ENCODE data around the gene LGR6.
A peak's percentile ranks its signal among the peaks of the same experiment; 100 is the strongest.
"Not testable (repeated sequence)": the region's sequence is repeated elsewhere in the genome, so short reads cannot be mapped to it uniquely, and the experiment has no call there.

The LGR6 gene

DNA sequence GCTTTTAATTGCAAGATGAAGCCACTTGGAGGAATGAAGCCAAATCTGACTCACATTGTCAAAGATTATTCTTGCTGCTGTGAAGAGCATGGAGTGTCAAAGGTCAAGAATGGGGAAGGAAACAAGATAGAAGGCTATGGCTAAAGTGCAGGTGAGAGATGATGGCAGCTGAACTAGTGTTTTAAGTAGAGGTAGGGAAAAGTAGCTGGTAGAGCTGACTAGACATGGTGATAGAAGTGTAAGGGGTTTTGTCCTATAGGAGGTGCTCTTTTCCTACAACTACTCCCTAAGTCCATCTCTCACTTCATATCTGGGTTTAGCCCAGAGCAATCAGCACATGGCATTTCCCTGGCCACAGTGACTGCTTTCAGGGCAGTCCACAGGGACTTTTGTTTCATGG, 136.3 kb downstream of the LGR6 start:
- H3K4me1 Mint-ChIP-seq: no peaks in the 10 kb centered on the region
- no peak for DNase-seq (ENCODE audit: low spot score in 2 of 2)
- no peak overlapping the region for H3K27ac Mint-ChIP-seq

DNA sequence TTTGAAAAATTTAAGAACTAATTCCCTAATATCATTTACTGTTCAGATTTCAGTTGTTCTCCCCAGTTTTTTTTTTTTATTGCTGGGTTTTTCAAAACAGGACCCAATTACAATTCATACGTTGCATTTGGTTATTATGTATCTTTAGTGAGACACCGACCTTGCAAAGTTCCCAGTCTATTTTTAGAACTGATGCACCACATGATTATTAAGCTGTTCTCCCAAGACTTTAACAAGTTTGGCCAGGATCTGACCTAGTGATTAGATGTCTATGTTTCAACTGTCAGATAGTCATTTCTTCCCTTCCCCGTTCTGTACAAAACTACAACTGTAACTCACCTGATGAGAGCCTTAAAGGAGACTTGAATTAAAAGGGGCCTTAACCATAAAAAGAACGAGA, 140.3 kb downstream of the LGR6 start:
- H3K9me3 Mint-ChIP-seq: no peaks in the 10 kb centered on the region
- peaks cover 21% of the 10 kb centered on the region for H3K36me3 Mint-ChIP-seq
- no peaks in the 10 kb centered on the region for H3K27me3 Mint-ChIP-seq
- H3K27ac Mint-ChIP-seq: no peak overlapping the region
- H3K4me1 Mint-ChIP-seq: no peaks in the 10 kb centered on the region
- ATAC-seq (ENCODE audit: low read depth) (no peak), DNase-seq (ENCODE audit: low spot score in 2 of 2) (no peak)
- H3K4me3 Mint-ChIP-seq: no peak overlapping the region

More for the DNA sequence above, 136.3 kb downstream of the LGR6 start:
- Mint-ChIP-seq H3K4me3 (no peak overlapping the region), H3K9me3 (no peaks in the 10 kb centered on the region), H3K36me3 (peaks cover 21% of the 10 kb centered on the region), H3K27me3 (no peaks in the 10 kb centered on the region)
- ATAC-seq (ENCODE audit: low read depth): no peak

DNA sequence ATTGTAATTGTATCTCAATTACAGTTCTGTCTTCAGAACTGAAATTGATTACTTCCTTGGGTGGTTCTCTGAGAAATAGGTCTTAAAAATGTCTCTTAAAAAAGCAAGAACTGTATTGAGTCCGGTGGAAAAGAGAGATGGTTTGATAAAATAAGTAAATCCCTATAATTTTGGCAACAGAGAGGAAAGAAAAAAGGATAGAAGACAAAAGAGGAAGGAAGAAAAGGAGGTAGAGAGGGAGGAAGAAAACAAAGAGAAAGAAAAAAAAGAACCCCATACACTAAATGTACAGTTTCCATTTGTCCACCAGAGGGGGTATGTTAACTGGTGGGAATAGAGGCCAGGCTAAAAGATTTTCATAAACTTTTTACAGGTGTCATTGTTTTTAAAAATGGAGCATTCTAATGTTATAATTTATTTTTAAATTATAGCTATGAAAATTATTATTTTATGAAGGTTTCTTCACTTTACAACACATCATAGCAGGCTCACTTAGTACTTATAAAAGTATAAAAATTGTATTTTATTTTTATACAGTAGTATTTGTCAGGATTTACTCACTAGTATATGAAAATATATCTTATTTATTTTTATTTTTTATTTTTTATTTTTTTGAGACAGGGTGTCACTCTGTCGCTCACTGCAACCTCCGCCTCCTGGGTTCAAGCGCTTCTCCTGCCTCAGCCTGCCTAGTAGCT, 150.2 kb downstream of the LGR6 start:
- Mint-ChIP-seq H3K9me3 (no peaks in the 10 kb centered on the region), H3K27ac (no peak overlapping the region), H3K27me3 (no peaks in the 10 kb centered on the region), H3K36me3 (no peaks in the 10 kb centered on the region), H3K4me3 (no peak overlapping the region), H3K4me1 (peaks cover 19% of the 10 kb centered on the region)
- ATAC-seq (ENCODE audit: low read depth) (no peak), DNase-seq (ENCODE audit: low spot score in 2 of 2) (peak in 1 of 2 donors; percentile 32)

DNA sequence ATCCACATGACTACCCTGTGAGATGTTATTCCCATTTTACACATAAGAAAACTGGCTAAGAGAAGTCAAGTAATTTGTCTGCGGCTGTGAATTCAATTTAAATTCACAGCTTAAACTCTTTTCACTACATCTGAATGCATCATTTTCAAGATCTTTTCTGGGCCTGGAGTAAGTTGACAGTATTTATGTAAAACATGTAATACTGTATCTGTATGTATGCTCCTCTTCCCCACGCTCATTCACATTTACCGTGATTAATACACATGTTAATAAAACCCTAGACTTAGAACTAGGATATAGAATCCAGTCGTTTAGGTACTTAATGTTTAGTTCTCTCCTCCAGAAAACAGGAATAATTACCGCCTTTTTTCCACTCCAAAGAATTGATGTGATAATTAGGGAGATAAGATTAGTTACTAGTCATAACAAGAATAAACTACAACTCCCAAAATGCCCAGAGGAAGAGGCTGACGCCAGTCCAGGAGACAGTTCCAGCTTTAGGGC, 154.5 kb downstream of the LGR6 start:
- no peaks in the 10 kb centered on the region for H3K36me3 Mint-ChIP-seq
- peak overlapping the region; percentile 100 for H3K4me3 Mint-ChIP-seq
- H3K4me1 Mint-ChIP-seq: peaks cover 20% of the 10 kb centered on the region
- no peaks in the 10 kb centered on the region for H3K9me3 Mint-ChIP-seq
- H3K27me3 Mint-ChIP-seq: no peaks in the 10 kb centered on the region
- H3K27ac Mint-ChIP-seq: peak overlapping the region; percentile 95
- DNase-seq (ENCODE audit: low spot score in 2 of 2) (no peak), ATAC-seq (ENCODE audit: low read depth) (no peak)

DNA sequence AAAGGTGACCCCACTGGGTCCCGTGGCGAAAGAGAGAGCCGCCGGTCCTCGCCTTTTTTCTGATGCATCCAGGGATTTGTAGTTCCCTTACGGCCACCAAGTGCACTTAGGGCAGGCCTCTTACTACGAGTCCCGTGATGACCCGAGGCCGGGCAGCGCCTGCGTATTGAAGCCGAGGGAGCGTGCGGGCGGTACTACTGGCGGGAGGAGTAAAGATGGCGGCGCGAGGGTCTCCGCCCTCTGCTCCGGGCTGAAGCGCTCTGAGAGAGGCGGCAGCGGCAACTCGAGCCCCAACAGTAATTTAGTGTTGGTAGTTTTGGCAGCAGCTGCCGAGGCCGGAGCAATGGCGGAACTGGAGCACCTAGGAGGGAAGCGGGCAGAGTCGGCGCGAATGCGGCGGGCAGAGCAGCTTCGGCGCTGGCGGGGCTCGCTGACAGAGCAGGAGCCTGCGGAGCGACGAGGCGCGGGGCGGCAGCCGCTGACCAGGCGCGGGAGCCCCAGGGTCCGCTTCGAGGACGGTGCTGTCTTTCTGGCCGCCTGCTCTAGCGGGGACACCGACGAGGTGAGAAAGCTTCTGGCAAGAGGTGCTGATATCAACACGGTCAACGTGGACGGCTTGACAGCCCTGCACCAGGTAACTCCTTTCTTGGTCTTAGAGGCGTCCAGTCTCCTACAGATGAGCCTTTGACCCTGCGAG, 155.1 kb downstream of the LGR6 start, which contains the start of gene PPP1R12B:
Gene PPP1R12B (plus strand): TSS at position 191 of the 697 bp plus-strand sequence. CDS start 153 bp downstream, at position 344.
- Mint-ChIP-seq H3K27me3 (no peaks in the 10 kb centered on the region), H3K27ac (peak within 1 kb of the TSS; percentile 95), H3K4me3 (peak within 1 kb of the TSS; percentile 100), H3K4me1 (peaks cover 20% of the 10 kb centered on the region), H3K9me3 (no peaks in the 10 kb centered on the region), H3K36me3 (no peaks in the 10 kb centered on the region)
- ATAC-seq (ENCODE audit: low read depth) (peak; percentile 96), DNase-seq (ENCODE audit: low spot score in 2 of 2) (peak; percentile 88 to 92)

DNA sequence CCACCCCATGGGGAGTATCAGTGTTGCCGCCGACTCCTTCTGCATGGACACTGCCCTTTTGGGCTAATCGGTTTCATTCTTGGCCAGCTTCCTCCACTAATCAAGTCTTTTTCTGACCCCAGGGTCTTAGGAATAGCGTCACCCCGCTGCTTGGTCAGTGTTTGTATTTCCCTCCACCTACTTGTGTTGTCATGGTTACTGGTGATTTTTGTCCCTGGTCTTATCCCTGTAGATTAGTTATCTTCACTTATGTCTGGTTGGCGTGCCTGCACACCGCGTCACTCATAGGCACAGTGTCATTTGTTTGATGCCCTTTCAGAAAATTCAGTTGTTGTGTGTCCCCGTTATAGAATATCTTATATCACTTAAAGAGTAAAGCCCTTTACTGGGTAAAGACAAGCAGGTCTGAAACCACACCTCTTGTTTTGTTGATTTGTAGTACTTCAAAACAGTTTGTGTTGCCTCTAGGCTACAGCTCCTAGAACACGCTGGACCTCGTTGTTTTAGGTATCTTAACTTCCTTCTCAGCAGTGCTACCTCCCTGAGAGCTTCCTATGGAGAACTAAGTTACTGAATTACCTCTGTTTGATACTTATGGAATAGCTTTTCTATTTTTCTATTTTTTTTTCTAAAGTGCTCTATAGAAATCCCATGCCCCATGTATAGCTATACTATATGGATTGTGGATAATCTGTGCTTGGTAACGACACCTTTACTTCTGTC, 155.8 kb downstream of the LGR6 start:
- no peaks in the 10 kb centered on the region for H3K27me3 Mint-ChIP-seq
- peaks cover 20% of the 10 kb centered on the region for H3K4me1 Mint-ChIP-seq
- H3K4me3 Mint-ChIP-seq: peak overlapping the region; percentile 100
- DNase-seq (ENCODE audit: low spot score in 2 of 2): no peak
- ATAC-seq (ENCODE audit: low read depth): no peak
- H3K36me3 Mint-ChIP-seq: no peaks in the 10 kb centered on the region
- peak overlapping the region; percentile 95 for H3K27ac Mint-ChIP-seq
- H3K9me3 Mint-ChIP-seq: no peaks in the 10 kb centered on the region

DNA sequence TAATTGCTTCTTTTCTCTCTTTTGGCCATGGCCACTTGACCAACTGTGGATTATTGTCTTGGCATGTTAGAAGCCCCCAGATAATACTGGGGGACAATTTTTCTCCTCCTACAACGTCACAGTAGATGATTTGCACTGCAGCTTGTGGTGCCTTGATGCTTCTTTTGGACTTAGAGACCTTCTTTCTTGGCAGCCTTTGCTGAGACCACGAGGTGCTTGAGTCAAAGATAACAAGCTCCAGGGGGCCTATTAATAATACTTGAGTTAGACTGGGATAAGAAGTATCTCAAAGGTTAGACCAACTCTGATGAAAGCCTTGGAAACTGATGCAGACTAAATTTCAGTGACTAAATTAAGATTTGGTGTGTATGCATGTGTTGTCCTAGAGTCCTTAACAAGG, 158.1 kb downstream of the LGR6 start:
- Mint-ChIP-seq H3K9me3 (no peaks in the 10 kb centered on the region), H3K4me1 (peaks cover 28% of the 10 kb centered on the region), H3K36me3 (no peaks in the 10 kb centered on the region), H3K4me3 (no peak overlapping the region), H3K27ac (no peak overlapping the region), H3K27me3 (no peaks in the 10 kb centered on the region)
- ATAC-seq (ENCODE audit: low read depth) (no peak), DNase-seq (ENCODE audit: low spot score in 2 of 2) (no peak)

DNA sequence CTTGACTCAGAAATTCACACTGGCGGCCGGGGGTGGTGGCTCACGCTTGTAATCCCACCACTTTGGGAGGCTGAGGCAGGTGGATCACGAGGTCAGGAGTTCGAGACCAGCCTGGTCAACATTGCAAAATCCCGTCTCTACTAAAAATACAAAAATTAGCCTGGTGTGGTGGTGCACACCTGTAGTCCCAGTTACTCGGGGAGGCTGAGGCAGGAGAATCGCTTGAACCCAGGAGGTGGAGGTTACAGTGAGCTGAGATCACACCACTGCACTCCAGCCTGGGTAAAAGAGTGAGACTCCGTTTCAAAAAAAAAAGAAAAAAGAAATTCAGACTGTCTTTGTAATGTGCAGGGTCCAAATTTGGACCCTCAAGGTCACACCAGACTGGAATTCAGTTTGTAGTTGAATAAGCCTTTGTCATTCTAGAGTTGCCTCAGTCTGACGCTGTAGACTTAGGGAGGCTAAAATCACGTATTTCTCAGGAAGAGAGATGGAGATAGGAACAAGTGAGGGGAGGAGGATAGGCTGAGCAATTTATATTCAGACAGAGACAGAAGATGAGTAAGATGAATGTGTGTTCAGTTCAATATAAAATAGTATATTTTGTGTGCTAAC, 159.1 kb downstream of the LGR6 start:
- not testable (repeated sequence) for H3K9me3 Mint-ChIP-seq; H3K27me3 Mint-ChIP-seq; ATAC-seq (ENCODE audit: low read depth); H3K36me3 Mint-ChIP-seq; H3K4me3 Mint-ChIP-seq; H3K27ac Mint-ChIP-seq; DNase-seq (ENCODE audit: low spot score in 2 of 2)
- H3K4me1 Mint-ChIP-seq: peaks cover 28% of the 10 kb centered on the region

DNA sequence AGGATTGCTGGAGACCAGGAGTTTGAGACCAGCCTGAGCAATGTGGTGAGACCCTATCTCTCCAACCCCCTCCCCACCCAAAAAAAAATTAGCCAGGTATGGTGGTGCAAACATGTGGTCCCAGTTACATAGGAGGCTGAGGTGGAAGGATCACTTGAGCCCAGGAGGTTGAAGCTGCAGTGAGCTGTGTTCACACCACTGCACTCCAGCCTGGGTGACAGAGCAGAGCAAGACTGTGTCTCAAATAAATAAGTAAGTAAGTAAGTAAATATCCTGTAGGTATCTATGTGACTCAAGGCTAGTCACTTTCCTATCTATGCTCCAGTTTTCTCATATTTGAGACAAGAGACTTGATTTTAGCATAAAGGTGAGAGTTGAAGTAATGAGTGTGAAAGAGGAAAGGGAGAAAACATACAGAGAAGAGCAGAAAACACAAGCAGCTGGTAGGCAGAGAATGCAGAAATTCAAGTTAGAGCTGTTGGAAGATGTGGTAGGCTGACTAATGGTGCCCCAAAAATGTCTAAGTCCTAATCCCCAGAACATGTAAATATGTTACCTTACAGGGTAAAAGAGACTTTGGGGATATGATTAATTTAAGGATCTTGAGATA, 162.4 kb downstream of the LGR6 start:
- ATAC-seq (ENCODE audit: low read depth): no peak
- H3K4me3 Mint-ChIP-seq: no peak overlapping the region

DNA sequence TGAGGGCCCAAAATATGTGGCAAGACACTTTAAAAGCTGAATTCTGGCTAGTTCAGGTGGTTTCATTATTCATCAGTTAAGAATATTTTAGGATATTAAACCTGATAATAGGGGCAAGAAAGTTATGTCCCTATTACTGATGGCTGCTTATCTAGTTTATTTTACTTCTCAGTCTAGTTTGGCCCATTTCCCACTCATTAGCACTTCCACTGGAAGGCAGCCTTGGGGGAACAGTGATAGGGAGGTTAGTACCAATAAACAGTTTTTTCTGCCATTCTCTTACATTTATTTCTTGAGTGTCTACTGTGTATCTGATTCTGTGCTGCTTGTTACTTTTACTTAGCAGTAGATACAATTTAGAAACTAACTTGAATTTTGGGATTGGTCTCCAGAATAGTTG, 163.9 kb downstream of the LGR6 start:
- Mint-ChIP-seq H3K4me1 (peaks cover 17% of the 10 kb centered on the region), H3K9me3 (no peaks in the 10 kb centered on the region), H3K27me3 (no peaks in the 10 kb centered on the region), H3K27ac (no peak overlapping the region), H3K36me3 (peaks cover 4% of the 10 kb centered on the region), H3K4me3 (no peak overlapping the region)
- no peak for ATAC-seq (ENCODE audit: low read depth)
- no peak for DNase-seq (ENCODE audit: low spot score in 2 of 2)

More for the DNA sequence above, 162.4 kb downstream of the LGR6 start:
- Mint-ChIP-seq H3K27ac (no peak overlapping the region), H3K36me3 (peaks cover 3% of the 10 kb centered on the region), H3K9me3 (no peaks in the 10 kb centered on the region), H3K27me3 (no peaks in the 10 kb centered on the region), H3K4me1 (peaks cover 9% of the 10 kb centered on the region)
- no peak for DNase-seq (ENCODE audit: low spot score in 2 of 2)

DNA sequence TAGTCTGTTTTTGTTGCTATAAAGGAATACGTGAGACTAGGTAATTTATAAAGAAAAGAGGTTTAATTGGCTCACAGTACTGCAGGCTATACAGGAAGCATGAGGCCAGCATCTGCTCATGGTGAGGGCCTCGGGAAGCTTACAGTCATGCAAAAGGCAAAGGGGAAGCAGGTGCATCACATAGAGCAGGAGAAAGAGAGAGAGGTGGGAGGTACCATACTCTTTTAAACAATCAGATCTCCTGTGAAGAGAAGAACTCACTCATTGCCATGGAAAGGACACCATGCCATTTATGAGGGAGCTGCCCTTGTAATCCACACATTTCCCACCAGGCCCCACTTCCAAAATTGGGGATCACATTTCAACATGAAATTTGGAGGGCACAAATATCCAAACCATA, 167.6 kb downstream of the LGR6 start:
- ATAC-seq (ENCODE audit: low read depth) (no peak), DNase-seq (ENCODE audit: low spot score in 2 of 2) (no peak)
- Mint-ChIP-seq H3K27me3 (no peaks in the 10 kb centered on the region), H3K27ac (no peak overlapping the region), H3K36me3 (peaks cover 4% of the 10 kb centered on the region), H3K4me3 (no peak overlapping the region), H3K9me3 (no peaks in the 10 kb centered on the region), H3K4me1 (peaks cover 7% of the 10 kb centered on the region)

DNA sequence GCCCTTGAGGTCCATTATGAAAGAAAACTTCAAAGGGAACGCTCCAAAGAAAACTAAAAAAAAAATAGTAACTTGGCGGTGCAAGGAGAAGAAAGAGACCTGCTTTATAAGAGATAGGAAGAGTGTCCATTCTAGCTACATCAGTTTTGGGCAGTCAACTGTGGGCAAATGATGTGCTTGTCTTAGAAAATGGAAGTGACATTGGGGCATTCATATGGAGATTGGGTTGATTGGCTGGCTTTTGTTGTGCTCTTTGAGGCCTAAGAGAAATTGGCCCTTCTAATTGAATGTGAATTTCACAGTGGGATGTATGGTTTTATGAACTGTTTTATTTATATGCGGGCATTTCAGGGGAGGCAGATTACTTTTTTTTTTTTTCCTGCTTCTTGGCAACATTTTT, 168.1 kb downstream of the LGR6 start:
- Mint-ChIP-seq H3K27me3 (no peaks in the 10 kb centered on the region), H3K4me1 (peaks cover 7% of the 10 kb centered on the region), H3K4me3 (no peak overlapping the region), H3K9me3 (no peaks in the 10 kb centered on the region), H3K36me3 (peaks cover 4% of the 10 kb centered on the region), H3K27ac (no peak overlapping the region)
- DNase-seq (ENCODE audit: low spot score in 2 of 2) (no peak), ATAC-seq (ENCODE audit: low read depth) (no peak)

DNA sequence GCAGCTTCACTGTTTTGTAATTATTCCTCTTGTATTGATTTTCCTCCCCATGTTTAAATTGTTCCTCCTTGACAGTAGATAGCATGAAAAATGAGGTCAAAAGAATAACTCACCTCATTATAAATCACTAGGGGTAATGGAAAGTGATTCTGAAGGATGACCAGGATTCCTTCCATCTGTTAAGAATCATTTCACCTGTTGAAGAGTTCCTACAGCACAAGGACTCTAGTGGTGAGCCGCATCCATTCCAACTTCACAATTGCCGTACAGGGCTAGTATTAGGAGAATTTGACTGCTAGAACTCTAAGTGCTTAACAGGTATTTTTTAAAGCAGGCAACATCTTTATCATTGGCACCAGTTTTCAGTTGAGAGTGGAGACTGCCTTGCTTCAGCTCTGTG, 168.6 kb downstream of the LGR6 start:
- Mint-ChIP-seq H3K4me3 (no peak overlapping the region), H3K27me3 (no peaks in the 10 kb centered on the region), H3K9me3 (no peaks in the 10 kb centered on the region), H3K36me3 (peaks cover 2% of the 10 kb centered on the region), H3K4me1 (peaks cover 7% of the 10 kb centered on the region), H3K27ac (no peak overlapping the region)
- DNase-seq (ENCODE audit: low spot score in 2 of 2): no peak
- ATAC-seq (ENCODE audit: low read depth): no peak

Data from memory B cell (primary cell).